ENCODE measurements around the gene MYO1B. TPM values are rescaled to one million over a fixed set of nuclear protein-coding genes. Genes with fewer than 3 reads are reported as not detected.

The MYO1B gene
- total and polyA plus RNA-seq, 5 experiments from 2014 or later, result 0.20 to 0.96 (median 0.44) TPM

DNA sequence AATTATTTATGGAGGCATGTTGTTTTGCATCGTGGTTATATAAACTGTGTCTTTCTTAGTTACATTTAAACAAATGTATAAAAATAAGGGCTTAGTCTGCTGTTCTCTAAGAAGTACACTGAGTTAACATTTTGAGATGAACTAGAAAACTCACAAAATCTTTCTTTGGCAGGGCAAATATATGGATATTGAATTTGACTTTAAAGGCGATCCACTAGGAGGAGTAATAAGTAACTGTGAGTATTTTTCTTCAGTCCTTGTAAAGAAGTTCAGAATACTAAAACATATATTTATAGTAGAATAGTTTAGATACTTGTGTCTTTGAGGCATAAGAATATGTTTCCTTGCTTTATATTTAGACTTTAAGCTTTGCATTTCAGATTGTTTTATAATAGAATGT, 104.8 kb downstream of the MYO1B start:
- POLR2A ChIA-PET, result no interaction called here
- Mint-ChIP-seq H3K9me3 (peaks cover 0 to 4% (median 0%) of the 10 kb centered on the region in 9 donors), H3K4me1 (no peaks in the 10 kb centered on the region), H3K27ac (no peak overlapping the region), H3K4me3 (no peak overlapping the region), H3K27me3 (peaks cover 0 to 13% (median 2%) of the 10 kb centered on the region in 5 donors), H3K36me3 (no peaks in the 10 kb centered on the region)
- DNase-seq (no peak), ATAC-seq (no peak)

DNA sequence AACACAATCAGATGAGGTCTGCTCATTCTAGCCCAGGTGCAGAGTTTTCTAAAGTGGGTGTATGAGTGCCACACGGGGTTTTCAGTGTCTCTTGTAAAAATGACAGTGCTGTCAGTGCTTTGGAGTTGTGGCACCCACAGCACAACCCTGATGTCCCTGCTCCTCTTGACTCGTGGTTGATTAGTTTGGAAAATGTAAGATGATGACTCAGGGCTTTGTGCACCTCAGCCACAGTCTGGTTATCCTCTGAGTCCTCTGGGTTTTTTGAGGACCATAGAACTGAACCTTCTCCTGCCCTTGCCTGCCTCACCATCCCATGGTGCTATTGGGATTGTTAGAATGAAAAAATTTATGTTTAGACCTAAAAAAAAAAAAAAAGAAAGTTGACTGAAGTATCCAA, 105.6 kb downstream of the MYO1B start:
- DNase-seq (no peak), ATAC-seq (no peak)
- no peak overlapping the region for H3K4me3 Mint-ChIP-seq
- no peaks in the 10 kb centered on the region for H3K36me3 Mint-ChIP-seq
- H3K27ac Mint-ChIP-seq, result no peak overlapping the region
- peaks cover 0 to 5% (median 0%) of the 10 kb centered on the region in 9 donors for H3K9me3 Mint-ChIP-seq
- peaks cover 0 to 2% (median 0%) of the 10 kb centered on the region in 4 donors for H3K4me1 Mint-ChIP-seq
- POLR2A ChIA-PET, result no interaction called here
- H3K27me3 Mint-ChIP-seq, result peaks cover 0 to 14% (median 2%) of the 10 kb centered on the region in 5 donors

DNA sequence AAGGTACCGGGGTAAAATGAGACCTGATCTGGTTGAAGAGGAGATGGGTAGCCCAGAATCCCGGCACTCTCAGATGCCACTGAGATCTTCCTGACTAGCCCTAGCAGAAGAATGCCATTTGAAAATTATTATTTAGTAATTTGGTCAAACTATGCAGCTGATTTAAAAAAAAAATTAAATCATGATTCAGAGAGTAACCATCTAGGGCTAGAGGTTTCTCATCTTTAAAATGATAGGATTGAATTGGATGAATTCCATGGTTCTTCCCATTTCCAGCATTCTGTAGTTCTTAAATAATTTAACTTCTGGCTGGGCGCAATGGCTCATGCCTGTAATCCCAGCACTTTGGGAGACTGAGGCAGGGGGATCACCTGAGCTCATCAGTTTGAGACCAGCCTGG, 106.1 kb downstream of the MYO1B start:
- POLR2A ChIA-PET, result no interaction called here
- ATAC-seq, result no peak
- Mint-ChIP-seq H3K36me3 (no peaks in the 10 kb centered on the region), H3K4me1 (peaks cover 0 to 2% (median 0%) of the 10 kb centered on the region in 4 donors), H3K27me3 (peaks cover 0 to 14% (median 2%) of the 10 kb centered on the region in 5 donors), H3K9me3 (peaks cover 0 to 5% (median 0%) of the 10 kb centered on the region in 9 donors), H3K27ac (no peak overlapping the region), H3K4me3 (no peak overlapping the region)
- no peak for DNase-seq

DNA sequence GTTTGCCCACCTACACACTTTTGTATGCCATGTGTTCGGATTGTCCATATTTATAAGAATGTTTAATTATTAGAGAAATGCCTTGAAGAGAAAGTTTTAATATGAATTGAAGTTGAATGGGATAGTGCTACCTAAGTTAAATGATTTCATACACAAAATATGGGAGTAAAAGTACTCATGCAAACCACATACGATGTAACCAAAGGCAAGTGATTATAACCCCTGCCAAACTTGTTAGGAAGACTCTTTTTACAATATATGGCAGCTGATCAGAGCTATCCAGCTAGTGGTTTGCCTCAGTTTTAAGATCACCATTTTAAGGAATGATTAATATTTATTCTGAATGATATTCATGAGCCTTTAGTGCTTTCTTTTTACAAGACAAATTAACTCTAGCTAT, 106.7 kb downstream of the MYO1B start:
- no peak overlapping the region for H3K4me3 Mint-ChIP-seq
- peaks cover 0 to 2% (median 0%) of the 10 kb centered on the region in 4 donors for H3K4me1 Mint-ChIP-seq
- H3K36me3 Mint-ChIP-seq, result no peaks in the 10 kb centered on the region
- DNase-seq (no peak), ATAC-seq (no peak)
- peaks cover 0 to 5% (median 0%) of the 10 kb centered on the region in 9 donors for H3K9me3 Mint-ChIP-seq
- no peak overlapping the region for H3K27ac Mint-ChIP-seq
- POLR2A ChIA-PET, result no interaction called here
- H3K27me3 Mint-ChIP-seq, result peaks cover 0 to 14% (median 2%) of the 10 kb centered on the region in 5 donors

DNA sequence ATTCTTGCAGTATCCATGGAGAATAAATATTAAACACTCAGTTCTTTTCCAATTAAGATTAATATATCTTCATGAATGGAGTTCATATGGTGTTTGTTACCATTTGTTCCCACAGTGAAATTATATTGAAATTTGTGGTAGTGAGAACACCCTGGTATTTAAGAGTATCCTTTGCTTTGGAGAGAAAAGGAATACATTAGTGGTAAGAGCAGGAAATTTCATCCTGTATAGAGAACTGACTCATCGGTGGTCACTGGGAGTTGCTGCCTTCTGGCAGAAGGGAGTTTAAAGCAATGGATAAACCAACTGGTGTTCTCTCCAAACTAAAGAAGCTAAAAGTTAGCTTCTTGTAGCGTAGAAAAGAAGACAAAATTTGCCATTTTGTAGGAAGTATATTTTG, 107.3 kb downstream of the MYO1B start:
- POLR2A ChIA-PET, result no interaction called here
- H3K27ac Mint-ChIP-seq, result no peak overlapping the region
- no peak overlapping the region for H3K4me3 Mint-ChIP-seq
- H3K9me3 Mint-ChIP-seq, result peaks cover 0 to 5% (median 0%) of the 10 kb centered on the region in 9 donors
- DNase-seq (no peak), ATAC-seq (no peak)
- peaks cover 0 to 14% (median 2%) of the 10 kb centered on the region in 5 donors for H3K27me3 Mint-ChIP-seq
- peaks cover 0 to 2% (median 0%) of the 10 kb centered on the region in 4 donors for H3K4me1 Mint-ChIP-seq
- no peaks in the 10 kb centered on the region for H3K36me3 Mint-ChIP-seq

- no peaks in the 10 kb centered on the region for H3K36me3 Mint-ChIP-seq
- peaks cover 0 to 2% (median 0%) of the 10 kb centered on the region in 4 donors for H3K4me1 Mint-ChIP-seq
- H3K27me3 Mint-ChIP-seq, result peaks cover 0 to 8% (median 2%) of the 10 kb centered on the region in 5 donors
- no peak overlapping the region for H3K27ac Mint-ChIP-seq
- DNase-seq (no peak), ATAC-seq (no peak)
- H3K9me3 Mint-ChIP-seq, result peaks cover 0 to 5% (median 0%) of the 10 kb centered on the region in 9 donors
- H3K4me3 Mint-ChIP-seq, result no peak overlapping the region
- POLR2A ChIA-PET, result no interaction called here
Observed at GRCh38 chr2:191355170-191355758, 110.1 kb downstream of the MYO1B start.

GRCh38 chr2:191357678-191358077, 112.5 kb downstream of the MYO1B start:
- Mint-ChIP-seq H3K36me3 (no peaks in the 10 kb centered on the region), H3K4me3 (no peak overlapping the region), H3K9me3 (peaks cover 0 to 5% (median 0%) of the 10 kb centered on the region in 9 donors), H3K4me1 (peaks cover 0 to 2% (median under 1%) of the 10 kb centered on the region in 4 donors), H3K27ac (no peak overlapping the region), H3K27me3 (peaks cover 0 to 8% (median 1%) of the 10 kb centered on the region in 5 donors)
- DNase-seq, result no peak
- POLR2A ChIA-PET, result no interaction called here
- no peak for ATAC-seq

GRCh38 chr2:191358325-191359025, 113.3 kb downstream of the MYO1B start:
- Mint-ChIP-seq H3K27me3 (peaks cover 0 to 8% (median 1%) of the 10 kb centered on the region in 5 donors), H3K27ac (no peak overlapping the region)

DNA sequence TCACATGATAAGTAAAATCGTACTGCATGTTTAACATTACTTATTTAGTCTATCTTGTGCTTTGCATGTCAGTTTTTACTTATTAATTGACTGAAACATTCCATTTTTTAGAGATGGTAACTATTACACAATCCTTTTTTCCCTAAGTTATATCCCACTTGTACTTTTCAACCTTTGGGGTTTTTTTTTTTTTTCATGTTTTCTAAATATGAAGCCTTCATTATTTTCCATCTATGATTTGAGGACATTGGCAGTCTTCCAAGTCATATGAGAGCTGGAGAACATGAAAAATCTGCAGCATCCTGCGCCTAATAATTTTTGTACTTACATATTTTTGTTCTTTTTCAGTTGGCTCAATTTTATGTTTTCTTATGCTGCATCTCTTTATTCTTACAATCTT, 113.9 kb downstream of the MYO1B start:
- Mint-ChIP-seq H3K9me3 (peaks cover 0 to 5% (median 0%) of the 10 kb centered on the region in 9 donors), H3K4me3 (no peak overlapping the region), H3K4me1 (peaks cover 0 to 6% (median 3%) of the 10 kb centered on the region in 4 donors), H3K27me3 (peaks cover 0 to 11% (median 1%) of the 10 kb centered on the region in 5 donors), H3K27ac (no peak overlapping the region), H3K36me3 (no peaks in the 10 kb centered on the region)
- no peak for ATAC-seq
- no peak for DNase-seq
- POLR2A ChIA-PET, result no interaction called here

More at GRCh38 chr2:191358325-191359025, 113.3 kb downstream of the MYO1B start:
- Mint-ChIP-seq H3K36me3 (no peaks in the 10 kb centered on the region), H3K4me3 (no peak overlapping the region), H3K4me1 (peaks cover 0 to 4% (median 3%) of the 10 kb centered on the region in 4 donors), H3K9me3 (peaks cover 0 to 5% (median 0%) of the 10 kb centered on the region in 9 donors)
- DNase-seq (no peak), ATAC-seq (no peak)
- POLR2A ChIA-PET, result interaction anchor here (0.6 kb wide), 1 partner anchor 153 kb away, joined by 3 read pairs; no protein-coding TSS in a partner anchor

DNA sequence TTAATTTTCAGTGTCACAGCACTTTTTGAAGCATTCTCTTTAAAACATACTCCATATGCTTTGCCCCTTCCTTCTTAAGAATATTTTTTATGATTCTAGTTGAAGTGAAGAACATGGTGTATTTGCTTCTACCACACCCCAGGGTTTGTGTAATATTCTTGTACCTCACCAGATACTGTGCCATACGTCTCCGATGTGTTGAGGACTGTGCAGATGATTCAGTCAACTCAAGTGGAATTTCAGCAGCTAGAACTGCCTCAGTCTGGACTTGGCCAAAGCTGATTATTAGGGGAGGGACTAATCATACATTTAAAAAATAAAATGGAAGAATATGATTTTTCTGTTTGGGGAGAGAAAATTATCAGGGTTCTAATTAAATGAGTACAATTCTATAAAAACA, 115.7 kb downstream of the MYO1B start:
- POLR2A ChIA-PET, result no interaction called here
- no peak for ATAC-seq
- H3K27me3 Mint-ChIP-seq, result peaks cover 0 to 18% (median 3%) of the 10 kb centered on the region in 5 donors
- H3K4me1 Mint-ChIP-seq, result peaks cover 0 to 6% (median 1%) of the 10 kb centered on the region in 4 donors
- no peak overlapping the region for H3K27ac Mint-ChIP-seq
- no peak for DNase-seq
- H3K36me3 Mint-ChIP-seq, result no peaks in the 10 kb centered on the region
- no peak overlapping the region for H3K4me3 Mint-ChIP-seq
- H3K9me3 Mint-ChIP-seq, result no peaks in the 10 kb centered on the region

- Mint-ChIP-seq H3K4me1 (peaks cover 0 to 6% (median 1%) of the 10 kb centered on the region in 4 donors), H3K27ac (no peak overlapping the region), H3K4me3 (no peak overlapping the region), H3K9me3 (no peaks in the 10 kb centered on the region), H3K36me3 (no peaks in the 10 kb centered on the region), H3K27me3 (peaks cover 0 to 18% (median 3%) of the 10 kb centered on the region in 5 donors)
- POLR2A ChIA-PET, result no interaction called here
- DNase-seq (no peak), ATAC-seq (no peak)
Observed at GRCh38 chr2:191362841-191363240, 117.6 kb downstream of the MYO1B start.

DNA sequence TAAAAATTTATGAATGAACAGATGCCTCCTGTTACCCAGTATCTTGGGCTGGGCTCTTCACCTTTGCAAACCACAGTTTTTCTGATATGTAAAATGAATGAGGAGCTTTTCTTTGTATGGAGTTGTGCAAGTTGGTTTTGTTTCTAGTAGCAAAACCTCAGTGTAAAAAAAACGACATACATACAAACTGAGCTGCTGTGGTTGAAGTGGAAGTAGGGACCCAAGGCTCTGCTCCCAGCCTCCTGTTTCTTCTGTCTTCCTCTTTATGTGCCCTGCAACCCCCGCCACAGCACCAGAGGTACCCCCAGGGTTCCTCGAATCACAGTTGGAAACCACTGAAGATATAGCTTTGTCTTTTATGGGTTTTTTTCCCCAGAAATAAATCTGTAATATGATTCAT, 118.1 kb downstream of the MYO1B start:
- POLR2A ChIA-PET, result no interaction called here
- H3K4me1 Mint-ChIP-seq, result peaks cover 0 to 6% (median 1%) of the 10 kb centered on the region in 4 donors
- no peak overlapping the region for H3K4me3 Mint-ChIP-seq
- peaks cover 0 to 18% (median 3%) of the 10 kb centered on the region in 5 donors for H3K27me3 Mint-ChIP-seq
- H3K36me3 Mint-ChIP-seq, result no peaks in the 10 kb centered on the region
- H3K27ac Mint-ChIP-seq, result no peak overlapping the region
- ATAC-seq (no peak), DNase-seq (no peak)
- H3K9me3 Mint-ChIP-seq, result no peaks in the 10 kb centered on the region

DNA sequence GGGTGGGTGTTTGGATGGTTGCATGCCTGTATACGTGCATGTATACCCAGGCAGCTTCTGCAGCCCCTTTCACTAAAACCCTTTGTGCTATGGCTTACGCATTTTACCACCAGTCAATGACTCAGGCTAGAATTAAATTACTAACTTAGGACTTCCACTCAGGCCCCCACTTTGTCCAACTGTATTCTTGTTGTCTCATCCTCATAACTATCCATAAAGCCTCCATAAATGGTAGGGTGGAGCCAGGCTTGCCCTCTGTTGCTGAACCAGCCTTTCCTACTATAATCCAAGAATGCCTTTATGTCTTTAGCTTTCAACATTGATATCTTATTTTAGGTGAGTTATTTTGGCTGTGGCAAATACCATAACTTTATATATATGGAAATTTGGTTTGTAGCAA, 119.9 kb downstream of the MYO1B start:
- POLR2A ChIA-PET, result no interaction called here
- H3K27me3 Mint-ChIP-seq, result peaks cover 0 to 9% (median 3%) of the 10 kb centered on the region in 5 donors
- ATAC-seq, result no peak

More for the DNA sequence above, 119.9 kb downstream of the MYO1B start:
- Mint-ChIP-seq H3K9me3 (no peaks in the 10 kb centered on the region), H3K27ac (no peak overlapping the region), H3K4me1 (peaks cover 0 to 6% (median 1%) of the 10 kb centered on the region in 4 donors), H3K4me3 (no peak overlapping the region), H3K36me3 (no peaks in the 10 kb centered on the region)
- DNase-seq, result no peak

Measured in naive thymus-derived CD8-positive, alpha-beta T cell (primary cell).